HepG2 (cell line): ENCODE measurements around the gene UTS2R. TPM values are rescaled to one million over a fixed set of nuclear protein-coding genes. Genes with fewer than 3 reads are reported as not detected.

Experiments used
- ETV5 ChIP-seq: IDR thresholded peaks from 2 replicates; pipeline ENCODE4 v1.6.1; 2018; ENCODE audit warnings: missing biosample characterization, missing genetic modification reagents, inconsistent platforms, borderline replicate concordance
- EZH2 ChIP-seq: conservative IDR thresholded peaks from 2 replicates; pipeline ENCODE4 v1.6.1; 2012; ENCODE audit warnings: mild to moderate bottlenecking, low read depth, low read length, moderate library complexity
- FLYWCH1 ChIP-seq: sonication (generic); formaldehyde crosslinking; IDR thresholded peaks from 2 replicates; pipeline ENCODE4 v1.8.1; 2023; ENCODE audit warnings: mild to moderate bottlenecking, missing genetic modification reagents
- HNF4G ChIP-seq, 2 experiments: sonication (generic) in 1 of 2; formaldehyde crosslinking in 1 of 2; IDR thresholded peaks; 2 replicates each; pipeline versions ENCODE4 v1.4.0 to v1.6.1; 2011 to 2020; ENCODE audit warnings: borderline replicate concordance in 2 of 2, low read depth in 2 of 2, mild to moderate bottlenecking in 2 of 2, low read length in 1 of 2, missing genetic modification reagents in 1 of 2, moderate library complexity in 1 of 2
- HNRNPUL1 ChIP-seq: fragments of 200-400 bp; formaldehyde crosslinking; IDR thresholded peaks from 2 replicates; pipeline ENCODE4 v1.6.1; 2017; ENCODE audit warnings: low read depth, mild to moderate bottlenecking, low read length, moderate library complexity
- JUND ChIP-seq: sonication (generic); formaldehyde crosslinking; IDR thresholded peaks from 2 replicates; pipeline ENCODE4 v1.8.0; 2022; ENCODE audit warnings: mild to moderate bottlenecking, missing genetic modification reagents
- KDM3A ChIP-seq: IDR thresholded peaks from 2 replicates; pipeline ENCODE4 v1.6.1; 2018; ENCODE audit warnings: low read depth, missing compliant biosample characterization
- SKIL ChIP-seq: sonication (generic); formaldehyde crosslinking; IDR thresholded peaks from 2 replicates; pipeline ENCODE4 v1.8.0; 2022; ENCODE audit warnings: missing genetic modification reagents, mild to moderate bottlenecking, moderate library complexity, borderline replicate concordance
- SMARCC2 ChIP-seq: fragments of 450-650 bp; IDR thresholded peaks from 2 replicates; pipeline ENCODE4 v1.6.1; 2017; ENCODE audit warnings: antibody characterized with exemption, mild to moderate bottlenecking
- SUZ12 ChIP-seq: fragments of 150-350 bp; IDR thresholded peaks from 2 replicates; pipeline ENCODE4 v1.6.1; 2014; ENCODE audit warnings: low read depth, low read length
- TAF1 ChIP-seq: sonication (generic); formaldehyde crosslinking; IDR thresholded peaks from 2 replicates; pipeline ENCODE4 v1.4.0; 2020; ENCODE audit warnings: missing genetic modification reagents
- ZBTB7B ChIP-seq: sonication (generic); formaldehyde crosslinking; IDR thresholded peaks from 2 replicates; pipeline ENCODE4 v1.4.0; 2020; ENCODE audit warnings: missing genetic modification reagents
- ZC3H13 ChIP-seq: sonication (generic); formaldehyde crosslinking; IDR thresholded peaks from 2 replicates; pipeline ENCODE4 v1.8.1; 2023; ENCODE audit warnings: mild to moderate bottlenecking, missing genetic modification reagents, moderate library complexity
- ZC3H4 ChIP-seq: sonication (generic); formaldehyde crosslinking; IDR thresholded peaks from 2 replicates; pipeline ENCODE4 v1.4.0; 2020; ENCODE audit warnings: missing genetic modification reagents, borderline replicate concordance
- ZNF251 ChIP-seq: sonication (generic); formaldehyde crosslinking; IDR thresholded peaks from 2 replicates; pipeline ENCODE4 v1.9.0; 2021; ENCODE audit warnings: mild to moderate bottlenecking, missing genetic modification reagents
- ZNF775 ChIP-seq: sonication (generic); formaldehyde crosslinking; IDR thresholded peaks from 2 replicates; pipeline ENCODE4 v1.4.0; 2020; ENCODE audit warnings: missing genetic modification reagents, mild to moderate bottlenecking, moderate library complexity, borderline replicate concordance
- ZNF841 ChIP-seq: sonication (generic); formaldehyde crosslinking; IDR thresholded peaks from 2 replicates; pipeline ENCODE4 v1.8.1; 2023; ENCODE audit warnings: missing genetic modification reagents, borderline replicate concordance
- polyA plus RNA-seq, 8 experiments: library from polyadenylated mRNA; depleted of rRNA in 3 of 8; stranded (reverse) in 7 of 8; unstranded in 1 of 8; fragments of >200 nt; fragmentation: Illumina TruSeq in 4 of 8; extraction: Trizol in 4 of 8; gene quantifications; 2 replicates each; pipeline versions ENCODE4 v1.2.1 to v1.2.3, GENCODE V29; 2011 to 2016; ENCODE audit warnings: low read depth in 4 of 8, missing spikeins in 1 of 8, mixed read lengths in 1 of 8; ENCODE audit not compliant: insufficient read depth in 1 of 8
- total RNA-seq, 5 experiments: library from RNA; depleted of rRNA; stranded (reverse); fragments of >200 nt; fragmentation: Illumina TruSeq; extraction: Trizol; gene quantifications; 2 replicates each; pipeline ENCODE4 v1.2.3, GENCODE V29; 2016; ENCODE audit warnings: low read depth in 1 of 5
- TF ChIP-seq, protein P1 (sequence below): sonication (generic); formaldehyde crosslinking; IDR thresholded peaks from 2 replicates; pipeline ENCODE4 v1.8.0; 2022; ENCODE audit warnings: mild to moderate bottlenecking, missing genetic modification reagents; ENCODE audit not compliant: insufficient replicate concordance
- TF ChIP-seq, protein P2 (sequence below): IDR thresholded peaks from 2 replicates; pipeline ENCODE4 v1.6.1; 2016; ENCODE audit warnings: mild to moderate bottlenecking, missing biosample characterization, missing genetic modification reagents
- TF ChIP-seq, protein P3 (sequence below), 2 experiments: sonication (generic) in 1 of 2; formaldehyde crosslinking in 1 of 2; IDR thresholded peaks; 2 replicates each; pipeline versions ENCODE4 v1.4.0 to v1.6.1; 2018 to 2020; ENCODE audit warnings: missing genetic modification reagents in 2 of 2, borderline replicate concordance in 1 of 2, low read depth in 1 of 2, mild to moderate bottlenecking in 1 of 2, missing biosample characterization in 1 of 2
- TF ChIP-seq, protein P4 (sequence below): sonication (generic); formaldehyde crosslinking; IDR thresholded peaks from 2 replicates; pipeline ENCODE4 v1.4.0; 2020; ENCODE audit warnings: missing genetic modification reagents, low read depth, mild to moderate bottlenecking, borderline replicate concordance

Gene UTS2R
- total and polyA plus RNA-seq, 2 of the 13 experiments (the other 11 are each of a cell fraction or from before 2014, with no cell fraction given) = 0.13 to 0.15 TPM

DNA sequence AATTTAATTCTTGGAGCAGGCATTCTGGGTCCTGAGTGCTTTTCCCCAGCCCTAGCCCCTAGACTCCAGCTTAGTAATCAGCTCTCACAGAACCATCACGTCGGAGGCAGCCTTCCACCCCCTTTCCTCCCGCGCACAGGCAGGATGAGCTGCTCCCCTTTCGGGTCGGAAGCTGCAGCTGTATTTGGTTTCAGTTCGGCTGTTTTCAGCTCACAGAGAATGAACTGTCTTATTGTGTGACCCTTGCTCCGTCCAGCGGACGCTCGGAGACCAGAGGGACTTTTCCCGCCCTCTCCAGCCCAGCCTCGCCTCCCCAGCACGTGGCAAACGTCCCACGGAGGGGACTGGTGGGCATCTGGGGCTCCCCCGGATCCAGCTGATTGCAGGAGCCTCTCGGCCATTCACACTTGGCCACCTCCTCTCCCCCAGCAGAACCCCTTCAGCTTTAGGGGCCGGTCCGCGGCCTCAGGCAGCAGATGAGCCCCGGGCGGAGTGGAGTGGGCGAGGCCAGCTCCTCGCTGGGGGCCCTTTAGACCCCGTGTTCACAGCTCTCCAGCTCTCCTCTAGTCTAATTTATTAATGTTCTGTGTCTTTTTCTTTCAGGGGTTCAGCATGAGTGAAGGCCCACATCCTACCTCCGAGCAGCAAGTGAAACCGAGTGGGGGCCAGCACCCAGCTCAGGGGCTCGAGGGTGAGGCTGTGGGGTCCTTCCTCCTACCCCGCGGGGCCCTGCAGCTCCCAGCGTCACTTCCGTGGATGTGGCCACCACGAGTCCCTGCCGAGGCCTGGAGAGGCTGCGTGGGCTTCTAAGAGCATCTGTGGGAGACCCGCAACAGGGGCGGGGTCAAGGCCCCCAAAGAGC lies 863 bp upstream of the UTS2R start (continued):
- TF ChIP-seq SUZ12 = no peak
- TF ChIP-seq ZNF775 = peak; percentile 96; the same call in 1 of the 2 replicates
- TF ChIP-seq HNF4G (IDR thresholded peaks at IDR 0.05; ENCODE audit: borderline replicate concordance, low read depth, low read length) = peak; percentile 71
- peak; percentile 58; the same call in 1 of the 2 replicates for TF ChIP-seq HNF4G (CRISPR knock-in tag; IDR thresholded peaks at IDR 0.05; ENCODE audit: borderline replicate concordance, low read depth)
- peak; percentile 93 for TF ChIP-seq FLYWCH1 (CRISPR knock-in tag)
- TF ChIP-seq HNRNPUL1 = no peak
- TF ChIP-seq SKIL (CRISPR knock-in tag) = peak; percentile 33; the same call in 1 of the 2 replicates
- TF ChIP-seq ZNF251 (CRISPR knock-in tag) = no peak
- TF ChIP-seq KDM3A (CRISPR knock-in tag) = no peak
- TF ChIP-seq, protein P1, sequence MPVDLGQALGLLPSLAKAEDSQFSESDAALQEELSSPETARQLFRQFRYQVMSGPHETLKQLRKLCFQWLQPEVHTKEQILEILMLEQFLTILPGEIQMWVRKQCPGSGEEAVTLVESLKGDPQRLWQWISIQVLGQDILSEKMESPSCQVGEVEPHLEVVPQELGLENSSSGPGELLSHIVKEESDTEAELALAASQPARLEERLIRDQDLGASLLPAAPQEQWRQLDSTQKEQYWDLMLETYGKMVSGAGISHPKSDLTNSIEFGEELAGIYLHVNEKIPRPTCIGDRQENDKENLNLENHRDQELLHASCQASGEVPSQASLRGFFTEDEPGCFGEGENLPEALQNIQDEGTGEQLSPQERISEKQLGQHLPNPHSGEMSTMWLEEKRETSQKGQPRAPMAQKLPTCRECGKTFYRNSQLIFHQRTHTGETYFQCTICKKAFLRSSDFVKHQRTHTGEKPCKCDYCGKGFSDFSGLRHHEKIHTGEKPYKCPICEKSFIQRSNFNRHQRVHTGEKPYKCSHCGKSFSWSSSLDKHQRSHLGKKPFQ = peak; percentile 93
- TF ChIP-seq ZC3H13 (CRISPR knock-in tag) = peak; percentile 78
- no peak for TF ChIP-seq SMARCC2
- no peak for TF ChIP-seq EZH2
- TF ChIP-seq JUND (CRISPR knock-in tag) = 0 out of 2 replicates have a peak, but pooled peaks have one; percentile 71
- TF ChIP-seq, protein P2, sequence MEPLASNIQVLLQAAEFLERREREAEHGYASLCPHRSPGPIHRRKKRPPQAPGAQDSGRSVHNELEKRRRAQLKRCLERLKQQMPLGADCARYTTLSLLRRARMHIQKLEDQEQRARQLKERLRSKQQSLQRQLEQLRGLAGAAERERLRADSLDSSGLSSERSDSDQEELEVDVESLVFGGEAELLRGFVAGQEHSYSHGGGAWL = peak; percentile 90
- TF ChIP-seq ETV5 (CRISPR knock-in tag) = peak; percentile 46; the same call in 1 of the 2 replicates
- TF ChIP-seq, protein P3, sequence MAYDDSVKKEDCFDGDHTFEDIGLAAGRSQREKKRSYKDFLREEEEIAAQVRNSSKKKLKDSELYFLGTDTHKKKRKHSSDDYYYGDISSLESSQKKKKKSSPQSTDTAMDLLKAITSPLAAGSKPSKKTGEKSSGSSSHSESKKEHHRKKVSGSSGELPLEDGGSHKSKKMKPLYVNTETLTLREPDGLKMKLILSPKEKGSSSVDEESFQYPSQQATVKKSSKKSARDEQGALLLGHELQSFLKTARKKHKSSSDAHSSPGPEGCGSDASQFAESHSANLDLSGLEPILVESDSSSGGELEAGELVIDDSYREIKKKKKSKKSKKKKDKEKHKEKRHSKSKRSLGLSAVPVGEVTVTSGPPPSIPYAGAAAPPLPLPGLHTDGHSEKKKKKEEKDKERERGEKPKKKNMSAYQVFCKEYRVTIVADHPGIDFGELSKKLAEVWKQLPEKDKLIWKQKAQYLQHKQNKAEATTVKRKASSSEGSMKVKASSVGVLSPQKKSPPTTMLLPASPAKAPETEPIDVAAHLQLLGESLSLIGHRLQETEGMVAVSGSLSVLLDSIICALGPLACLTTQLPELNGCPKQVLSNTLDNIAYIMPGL (CRISPR knock-in tag; IDR thresholded peaks at IDR 0.05; ENCODE audit: borderline replicate concordance in 1 of 2, low read depth in 1 of 2) = peak; percentile 68 to 70; a peak in 2 of 4 replicates
- TF ChIP-seq ZBTB7B = peak; percentile 72; the same call in 1 of the 2 replicates
- TF ChIP-seq, protein P4, sequence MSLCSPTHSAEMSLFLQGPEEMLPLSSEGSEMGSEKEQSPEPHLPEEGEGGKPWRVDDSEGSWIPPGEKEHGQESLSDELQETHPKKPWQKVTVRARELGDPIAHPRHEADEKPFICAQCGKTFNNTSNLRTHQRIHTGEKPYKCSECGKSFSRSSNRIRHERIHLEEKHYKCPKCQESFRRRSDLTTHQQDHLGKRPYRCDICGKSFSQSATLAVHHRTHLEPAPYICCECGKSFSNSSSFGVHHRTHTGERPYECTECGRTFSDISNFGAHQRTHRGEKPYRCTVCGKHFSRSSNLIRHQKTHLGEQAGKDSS = 0 out of 2 replicates have a peak, but pooled peaks have one; percentile 37
- no peak for TF ChIP-seq ZNF841 (CRISPR knock-in tag)
- no peak for TF ChIP-seq ZC3H4 (CRISPR knock-in tag)
- no peak; the same call in 1 of the 2 replicates for TF ChIP-seq TAF1 (CRISPR knock-in tag)
